CD8-positive, alpha-beta memory T cell (primary cell): ENCODE measurements around the gene EMID1. TPM values are rescaled to one million over a fixed set of nuclear protein-coding genes. Genes with fewer than 3 reads are reported as not detected.

Source experiments
- CTCF ChIA-PET: fragments of 350-600 bp; sonication (Branson Sonifier 250); formaldehyde crosslinking; loops from one replicate; lab custom pipeline; 2021; ENCODE audit warnings: antibody characterized with exemption; lab: Charles Lee
- POLR2A ChIA-PET: fragments of 350-600 bp; sonication (Branson Sonifier 250); formaldehyde crosslinking; loops from one replicate; lab custom pipeline; 2021; ENCODE audit warnings: antibody characterized with exemption; lab: Charles Lee
- DNase-seq, 5 donors: peaks; one replicate each; pipeline versions ENCODE4 v3.0.0 to v3.0.0-alpha.2; 2020 to 2022; ENCODE audit warnings: mixed read lengths in 1 of 5
- H3K27ac ChIP-seq: one replicate; pipeline ENCODE4 v1.7.0; 2013; ENCODE audit warnings: low read depth, mild to moderate bottlenecking, low read length, moderate library complexity
- H3K27me3 ChIP-seq: 2 replicates; pipeline ENCODE4 v1.7.0; 2013; ENCODE audit warnings: low read length, mild to moderate bottlenecking; ENCODE audit not compliant: insufficient read depth, poor library complexity, severe bottlenecking
- H3K36me3 ChIP-seq: 2 replicates; pipeline ENCODE4 v1.7.0; 2013; ENCODE audit warnings: mild to moderate bottlenecking, low read length, moderate library complexity; ENCODE audit not compliant: insufficient read depth
- H3K4me1 ChIP-seq: 2 replicates; pipeline ENCODE4 v1.7.0; 2013; ENCODE audit warnings: mild to moderate bottlenecking, low read length, moderate library complexity; ENCODE audit not compliant: insufficient read depth
- H3K4me3 ChIP-seq: 2 replicates; pipeline ENCODE4 v1.7.0; 2013; ENCODE audit warnings: mild to moderate bottlenecking, low read length
- H3K9me3 ChIP-seq: 2 replicates; pipeline ENCODE4 v1.7.0; 2013; ENCODE audit warnings: mild to moderate bottlenecking, low read length
- H3K27ac Mint-ChIP-seq, 8 donors: one replicate each; pipeline ENCODE4 v1.8.0; 2020 to 2021; ENCODE audit warnings: mixed read lengths in 8 of 8, mild to moderate bottlenecking in 6 of 8, inconsistent platforms in 3 of 8, moderate library complexity in 3 of 8
- H3K27me3 Mint-ChIP-seq, 2 donors: one replicate each; pipeline ENCODE4 v1.8.0; 2020 to 2021; ENCODE audit warnings: mixed read lengths in 2 of 2, mild to moderate bottlenecking in 1 of 2, moderate library complexity in 1 of 2
- H3K36me3 Mint-ChIP-seq, 3 donors: one replicate each; pipeline ENCODE4 v1.8.0; 2020 to 2021; ENCODE audit warnings: mixed read lengths in 3 of 3, inconsistent platforms in 1 of 3, mild to moderate bottlenecking in 1 of 3
- H3K4me1 Mint-ChIP-seq, 3 donors: one replicate each; pipeline ENCODE4 v1.8.0; 2020 to 2021; ENCODE audit warnings: mixed read lengths in 3 of 3, inconsistent platforms in 1 of 3, mild to moderate bottlenecking in 1 of 3
- H3K4me3 Mint-ChIP-seq, 7 donors: one replicate each; pipeline ENCODE4 v1.8.0; 2020 to 2021; ENCODE audit warnings: mixed read lengths in 7 of 7, mild to moderate bottlenecking in 6 of 7, moderate library complexity in 4 of 7, inconsistent platforms in 2 of 7
- H3K9me3 Mint-ChIP-seq, 5 donors: one replicate each; pipeline ENCODE4 v1.8.0; 2020 to 2022; ENCODE audit warnings: mixed read lengths in 5 of 5, mild to moderate bottlenecking in 3 of 5, moderate library complexity in 2 of 5, inconsistent platforms in 1 of 5
- polyA plus RNA-seq: library from polyadenylated mRNA; unstranded; fragments of 300-500 nt; fragmentation: Illumina TruSeq; gene quantifications from one replicate; pipeline ENCODE4 v1.2.3, GENCODE V29; 2021
- total RNA-seq, 2 experiments: library from RNA; stranded (reverse); gene quantifications; one replicate each; pipeline ENCODE4 v1.2.3, GENCODE V29; 2021

EMID1 gene
- total and polyA plus RNA-seq, 3 experiments from 2014 or later = 0.31 TPM; not detected in 2

DNA sequence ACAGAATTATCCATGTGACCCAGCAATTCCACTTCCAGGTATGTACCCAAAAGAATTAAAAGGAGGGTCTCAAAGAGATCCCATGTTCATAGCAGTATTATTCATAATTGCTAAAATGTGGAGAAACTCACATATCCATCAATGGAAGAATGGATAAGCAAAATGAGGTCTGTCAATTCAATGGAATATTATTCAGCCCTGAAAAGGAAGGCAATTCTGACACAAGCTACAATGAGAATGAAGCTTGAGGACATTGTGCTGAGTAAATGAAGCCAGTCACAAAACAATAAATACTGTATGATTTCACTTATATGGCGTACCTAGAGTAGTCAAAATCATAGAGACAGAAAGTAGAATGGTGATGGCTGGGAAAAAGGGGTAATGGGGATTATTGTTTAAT is 19.4 kb upstream of the EMID1 start:
- no peak overlapping the region for H3K27ac Mint-ChIP-seq

DNA sequence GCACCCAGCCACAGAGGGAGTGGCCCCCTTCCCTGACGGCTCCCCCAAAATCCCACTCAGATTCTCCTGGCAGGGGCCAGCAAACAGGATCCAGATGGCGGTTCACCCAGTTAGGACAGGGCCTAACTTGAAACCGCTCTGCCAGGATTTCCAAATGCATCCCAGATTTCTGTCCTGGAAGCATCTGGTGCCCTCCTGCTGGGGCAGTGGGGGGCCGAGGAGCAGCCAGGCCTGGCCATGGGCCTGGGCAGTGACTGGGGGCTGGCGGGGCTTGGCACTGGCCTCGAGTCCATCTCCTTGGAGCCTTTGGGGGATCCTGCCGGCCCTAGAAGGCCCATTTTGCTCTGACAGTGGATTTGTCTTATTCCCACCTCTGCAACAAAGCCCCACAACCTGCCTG is 17.9 kb upstream of the EMID1 start:
- CTCF ChIA-PET = no interaction called here
- Histone ChIP-seq H3K4me1 (no peaks in the 10 kb centered on the region), H3K27ac (no peak overlapping the region), H3K36me3 (no peaks in the 10 kb centered on the region), H3K4me3 (no peak overlapping the region), H3K27me3 (no peaks in the 10 kb centered on the region), H3K9me3 (no peaks in the 10 kb centered on the region)
- Mint-ChIP-seq H3K4me1 (no peaks in the 10 kb centered on the region), H3K27me3 (peaks cover 0 to 19% of the 10 kb centered on the region in 2 donors), H3K36me3 (peaks cover 0 to 3% (median 0%) of the 10 kb centered on the region in 3 donors), H3K9me3 (peaks cover 0 to 3% (median 0%) of the 10 kb centered on the region in 5 donors), H3K27ac (no peak overlapping the region), H3K4me3 (no peak overlapping the region)
- POLR2A ChIA-PET = no interaction called here
- DNase-seq = no peak

More for the DNA sequence above, 19.4 kb upstream of the EMID1 start:
- Histone ChIP-seq H3K36me3 (no peaks in the 10 kb centered on the region), H3K4me1 (no peaks in the 10 kb centered on the region), H3K4me3 (no peak overlapping the region), H3K9me3 (no peaks in the 10 kb centered on the region), H3K27ac (no peak overlapping the region), H3K27me3 (no peaks in the 10 kb centered on the region)
- Mint-ChIP-seq H3K4me1 (no peaks in the 10 kb centered on the region), H3K9me3 (peaks cover 0 to 3% (median 0%) of the 10 kb centered on the region in 5 donors), H3K36me3 (no peaks in the 10 kb centered on the region), H3K4me3 (no peak overlapping the region), H3K27me3 (peaks cover 2 to 16% of the 10 kb centered on the region in 2 donors)
- DNase-seq = no peak
- POLR2A ChIA-PET = interaction anchor here (0.7 kb wide), 1 partner anchor 18 kb away, joined by 5 read pairs; no protein-coding TSS in a partner anchor
- CTCF ChIA-PET = no interaction called here

- Histone ChIP-seq H3K4me3 (no peak overlapping the region), H3K27ac (no peak overlapping the region), H3K36me3 (no peaks in the 10 kb centered on the region), H3K4me1 (no peaks in the 10 kb centered on the region), H3K27me3 (no peaks in the 10 kb centered on the region), H3K9me3 (no peaks in the 10 kb centered on the region)
- Mint-ChIP-seq H3K4me3 (no peak overlapping the region), H3K27me3 (peaks cover 2 to 14% of the 10 kb centered on the region in 2 donors), H3K4me1 (no peaks in the 10 kb centered on the region), H3K27ac (no peak overlapping the region), H3K36me3 (peaks cover 0 to 6% (median 2%) of the 10 kb centered on the region in 3 donors), H3K9me3 (peaks cover 0 to 3% (median 2%) of the 10 kb centered on the region in 5 donors)
- CTCF ChIA-PET = no interaction called here
- POLR2A ChIA-PET = no interaction called here
- DNase-seq = no peak
Measured at GRCh38 chr22:29190051-29190450, 15.6 kb upstream of the EMID1 start.

DNA sequence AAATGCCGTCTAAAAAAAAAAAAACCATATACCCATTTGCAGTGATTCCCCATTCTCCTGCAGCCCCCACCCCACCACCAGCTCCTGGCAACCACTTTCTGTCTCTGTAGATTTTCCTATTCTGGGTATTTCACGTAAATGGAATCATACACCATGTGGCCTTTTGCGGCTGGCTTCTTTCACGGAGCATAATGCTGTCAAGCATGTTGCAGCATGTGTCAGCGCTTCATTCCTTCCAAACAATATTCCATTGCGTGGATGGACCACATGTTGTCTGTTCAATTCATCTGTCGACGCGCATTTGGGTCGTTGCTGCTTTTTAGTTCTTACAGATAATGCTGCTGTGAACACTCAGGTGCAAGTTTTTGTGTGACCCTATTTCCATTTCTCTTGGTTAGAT is 14.8 kb upstream of the EMID1 start:
- H3K36me3 ChIP-seq = no peaks in the 10 kb centered on the region
- no peaks in the 10 kb centered on the region for H3K9me3 ChIP-seq
- H3K27ac Mint-ChIP-seq = no peak overlapping the region
- no peaks in the 10 kb centered on the region for H3K4me1 ChIP-seq
- POLR2A ChIA-PET = no interaction called here
- CTCF ChIA-PET = no interaction called here
- no peak for DNase-seq
- H3K9me3 Mint-ChIP-seq = peaks cover 0 to 3% (median 2%) of the 10 kb centered on the region in 5 donors
- no peak overlapping the region for H3K27ac ChIP-seq
- no peaks in the 10 kb centered on the region for H3K4me1 Mint-ChIP-seq
- peaks cover 2 to 14% of the 10 kb centered on the region in 2 donors for H3K27me3 Mint-ChIP-seq
- H3K27me3 ChIP-seq = no peaks in the 10 kb centered on the region
- H3K4me3 Mint-ChIP-seq = no peak overlapping the region
- no peak overlapping the region for H3K4me3 ChIP-seq
- H3K36me3 Mint-ChIP-seq = peaks cover 0 to 7% (median 2%) of the 10 kb centered on the region in 3 donors

DNA sequence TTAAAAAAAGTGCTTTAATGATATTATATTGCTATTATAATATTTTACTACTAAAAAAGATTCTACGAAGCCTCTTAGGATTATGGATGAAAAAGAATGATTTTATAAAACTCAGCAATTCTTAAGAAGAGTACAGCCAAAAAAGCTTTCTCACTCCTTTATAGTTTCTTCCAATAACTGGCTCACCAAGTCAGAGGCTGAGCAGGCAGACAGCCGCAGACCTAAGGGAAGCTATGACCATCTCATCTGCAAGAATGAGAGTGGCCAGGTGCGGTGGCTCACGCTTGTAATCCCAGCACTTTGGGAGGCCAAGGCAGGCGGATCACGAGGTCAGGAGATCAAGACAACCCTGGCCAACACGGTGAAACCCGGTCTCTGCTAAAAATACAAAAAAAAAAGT is 12.7 kb upstream of the EMID1 start:
- Mint-ChIP-seq H3K36me3 (peaks cover 0 to 7% (median 2%) of the 10 kb centered on the region in 3 donors), H3K4me1 (no peaks in the 10 kb centered on the region), H3K27ac (no peak overlapping the region), H3K9me3 (peaks cover 0 to 3% (median 2%) of the 10 kb centered on the region in 5 donors), H3K4me3 (no peak overlapping the region), H3K27me3 (peaks cover 2 to 12% of the 10 kb centered on the region in 2 donors)
- H3K4me1 ChIP-seq = no peaks in the 10 kb centered on the region
- CTCF ChIA-PET = no interaction called here
- H3K4me3 ChIP-seq = no peak overlapping the region
- H3K9me3 ChIP-seq = no peaks in the 10 kb centered on the region
- POLR2A ChIA-PET = no interaction called here
- H3K36me3 ChIP-seq = no peaks in the 10 kb centered on the region
- no peaks in the 10 kb centered on the region for H3K27me3 ChIP-seq
- no peak overlapping the region for H3K27ac ChIP-seq
- no peak for DNase-seq

- H3K27me3 ChIP-seq = no peaks in the 10 kb centered on the region
- no peak overlapping the region for H3K4me3 ChIP-seq
- H3K27ac ChIP-seq = no peak overlapping the region
- no peaks in the 10 kb centered on the region for H3K4me1 Mint-ChIP-seq
- H3K9me3 Mint-ChIP-seq = peaks cover 0 to 3% (median 0%) of the 10 kb centered on the region in 5 donors
- H3K36me3 Mint-ChIP-seq = peaks cover 0 to 7% (median 2%) of the 10 kb centered on the region in 3 donors
- ChIA-PET CTCF (no interaction called here), POLR2A (no interaction called here)
- H3K27ac Mint-ChIP-seq = no peak overlapping the region
- H3K9me3 ChIP-seq = no peaks in the 10 kb centered on the region
- H3K4me1 ChIP-seq = no peaks in the 10 kb centered on the region
- no peak for DNase-seq
- H3K27me3 Mint-ChIP-seq = peaks cover 2 to 9% of the 10 kb centered on the region in 2 donors
- no peak overlapping the region for H3K4me3 Mint-ChIP-seq
- no peaks in the 10 kb centered on the region for H3K36me3 ChIP-seq
Measured at GRCh38 chr22:29194184-29194583, 11.5 kb upstream of the EMID1 start.

DNA sequence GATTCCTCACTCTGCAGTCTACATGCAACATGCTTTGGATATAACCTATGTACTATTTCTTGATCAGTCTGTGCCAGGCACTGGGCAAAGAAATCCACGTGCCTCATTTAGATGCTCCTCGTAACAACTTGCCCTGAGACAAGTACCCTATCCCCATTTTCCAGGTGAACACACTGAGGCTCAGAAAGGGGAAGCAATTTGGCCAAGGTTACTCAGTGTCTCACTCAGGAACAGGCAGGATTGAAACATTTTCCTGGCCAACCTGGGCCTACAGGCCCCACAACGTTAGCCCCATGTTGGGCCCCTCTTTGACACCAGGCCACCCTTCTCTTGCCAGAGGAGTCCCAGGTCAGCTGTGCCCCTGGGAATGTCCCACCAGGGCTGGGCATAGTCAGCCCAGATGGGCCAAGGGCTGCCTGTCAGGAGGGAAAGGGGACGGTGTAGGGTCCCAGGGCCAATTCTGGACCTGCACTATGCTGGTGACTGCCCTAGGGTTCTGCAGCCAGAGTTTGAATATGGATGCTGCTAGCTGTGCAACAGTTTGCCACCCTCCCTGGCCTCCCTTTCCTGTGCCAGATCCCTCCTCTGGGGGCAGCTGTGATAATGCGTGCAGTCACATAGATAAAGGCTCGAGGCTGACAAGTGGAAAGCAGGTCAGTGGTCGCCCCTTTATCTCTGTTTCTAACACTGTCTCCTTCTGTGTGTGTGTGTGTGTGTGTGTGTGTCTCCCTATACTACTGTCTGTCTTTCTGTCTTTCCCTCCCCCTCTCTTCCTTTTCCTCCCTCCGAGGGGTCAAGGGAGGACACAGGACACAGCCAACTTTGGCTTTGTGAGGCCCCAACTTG is 10.4 kb upstream of the EMID1 start:
- H3K4me1 Mint-ChIP-seq = no peaks in the 10 kb centered on the region
- Histone ChIP-seq H3K9me3 (no peaks in the 10 kb centered on the region), H3K27me3 (no peaks in the 10 kb centered on the region), H3K27ac (peak overlapping the region; percentile 47), H3K36me3 (no peaks in the 10 kb centered on the region), H3K4me3 (no peak overlapping the region), H3K4me1 (no peaks in the 10 kb centered on the region)
- H3K36me3 Mint-ChIP-seq = peaks cover 0 to 7% (median 2%) of the 10 kb centered on the region in 3 donors
- H3K27me3 Mint-ChIP-seq = peaks cover 2 to 9% of the 10 kb centered on the region in 2 donors
- peaks cover 0 to 3% (median 0%) of the 10 kb centered on the region in 5 donors for H3K9me3 Mint-ChIP-seq
- no peak for DNase-seq
- POLR2A ChIA-PET = interaction anchor here (0.6 kb wide), 1 partner anchor 11 kb away, joined by 3 read pairs; no protein-coding TSS in a partner anchor
- no peak overlapping the region for H3K27ac Mint-ChIP-seq
- CTCF ChIA-PET = no interaction called here
- no peak overlapping the region for H3K4me3 Mint-ChIP-seq

- Mint-ChIP-seq H3K4me1 (peaks cover 0 to under 1% (median 0%) of the 10 kb centered on the region in 3 donors), H3K9me3 (peaks cover 0 to 3% (median 0%) of the 10 kb centered on the region in 5 donors), H3K27ac (no peak overlapping the region), H3K4me3 (no peak overlapping the region), H3K36me3 (peaks cover 0 to 7% (median 2%) of the 10 kb centered on the region in 3 donors), H3K27me3 (peaks cover 4 to 13% of the 10 kb centered on the region in 2 donors)
- H3K36me3 ChIP-seq = no peaks in the 10 kb centered on the region
- ChIA-PET POLR2A (interaction anchor here (0.6 kb wide), 1 partner anchor 10 kb away, joined by 3 read pairs; no protein-coding TSS in a partner anchor), CTCF (no interaction called here)
- H3K4me1 ChIP-seq = no peaks in the 10 kb centered on the region
- H3K9me3 ChIP-seq = no peaks in the 10 kb centered on the region
- H3K27me3 ChIP-seq = no peaks in the 10 kb centered on the region
- H3K27ac ChIP-seq = peak overlapping the region; percentile 47
- H3K4me3 ChIP-seq = no peak overlapping the region
- DNase-seq = peak in 1 of 5 donors; percentile 27
Measured at GRCh38 chr22:29195964-29196666, 9.6 kb upstream of the EMID1 start.
